ENCODE results near the gene SLC39A5. TPM values are rescaled to one million over a fixed set of nuclear protein-coding genes. Genes with fewer than 3 reads are reported as not detected.

Gene SLC39A5
- total and polyA plus RNA-seq, 2 of the 13 experiments (the other 11 are each of a cell fraction or from before 2014, with no cell fraction given): 59.7 to 101 TPM

- TF ChIP-seq REST (IDR thresholded peaks at IDR 0.05; ENCODE audit: borderline replicate concordance in 1 of 2, low read depth in 1 of 2, low read length in 2 of 2) (no peak), NFRKB (IDR thresholded peaks at IDR 0.05) (no peak), SIX1 (CRISPR knock-in tag; IDR thresholded peaks at IDR 0.05; ENCODE audit: borderline replicate concordance) (no peak; the same call in 1 of the 2 replicates), DBP (CRISPR knock-in tag; IDR thresholded peaks at IDR 0.05; ENCODE audit: not compliant biosample characterization) (peak; percentile 71), SP1 (IDR thresholded peaks at IDR 0.05) (no peak), SP1 (CRISPR knock-in tag; IDR thresholded peaks at IDR 0.05) (peak; percentile 18; the same call in 1 of the 2 replicates), ZUFSP (CRISPR knock-in tag; IDR thresholded peaks at IDR 0.05; ENCODE audit: borderline replicate concordance) (no peak), IRF2 (CRISPR knock-in tag; IDR thresholded peaks at IDR 0.05) (peak; percentile 58), FOXP1 (IDR thresholded peaks at IDR 0.05) (no peak), FOXP1 (CRISPR knock-in tag; IDR thresholded peaks at IDR 0.05) (no peak), ZNF704 (CRISPR knock-in tag; IDR thresholded peaks at IDR 0.05; ENCODE audit: borderline replicate concordance) (0 out of 2 replicates have a peak, but pooled peaks have one; percentile 51), GTF2F1 (IDR thresholded peaks at IDR 0.05; ENCODE audit: low read length) (no peak), ZNF747 (CRISPR knock-in tag; IDR thresholded peaks at IDR 0.05; ENCODE audit: borderline replicate concordance) (no peak), ZNF616 (CRISPR knock-in tag; IDR thresholded peaks at IDR 0.05; ENCODE audit: low read depth) (no peak), TEAD2 (CRISPR knock-in tag; IDR thresholded peaks at IDR 0.05) (no peak), GABPB1 (CRISPR knock-in tag; IDR thresholded peaks at IDR 0.05) (peak; percentile 92), ZNF460 (CRISPR knock-in tag; IDR thresholded peaks at IDR 0.05; ENCODE audit: borderline replicate concordance) (no peak; the same call in 1 of the 2 replicates), SP2 (CRISPR knock-in tag; IDR thresholded peaks at IDR 0.05) (no peak), YEATS2 (CRISPR knock-in tag; IDR thresholded peaks at IDR 0.05; ENCODE audit: borderline replicate concordance) (peak; percentile 79; the same call in 1 of the 2 replicates), SALL1 (CRISPR knock-in tag; IDR thresholded peaks at IDR 0.05) (peak; percentile 48), MED13 (CRISPR knock-in tag; IDR thresholded peaks at IDR 0.05) (no peak), TOPORS (CRISPR knock-in tag; IDR thresholded peaks at IDR 0.05) (peak; percentile 69), MYC (CRISPR knock-in tag; IDR thresholded peaks at IDR 0.05; ENCODE audit: borderline replicate concordance) (peak; percentile 62)
These were observed 39.7 kb upstream of the SLC39A5 start (continued) for GRCh38 chr12:56189918-56190694.

Measured in HepG2 (cell line).